GM12872 (cell line): ENCODE data around the gene NOM1.

Source experiments
- TF ChIP-seq, protein P1 (sequence below): IDR thresholded peaks from 3 replicates; pipeline ENCODE4 v1.5.1; 2011; ENCODE audit warnings: low read depth, mild to moderate bottlenecking, low read length, moderate library complexity; ENCODE audit not compliant: insufficient read depth

The NOM1 gene

GRCh38 chr7:156941393-156942182 is 7.9 kb upstream of the NOM1 start:
- TF ChIP-seq, protein P1, sequence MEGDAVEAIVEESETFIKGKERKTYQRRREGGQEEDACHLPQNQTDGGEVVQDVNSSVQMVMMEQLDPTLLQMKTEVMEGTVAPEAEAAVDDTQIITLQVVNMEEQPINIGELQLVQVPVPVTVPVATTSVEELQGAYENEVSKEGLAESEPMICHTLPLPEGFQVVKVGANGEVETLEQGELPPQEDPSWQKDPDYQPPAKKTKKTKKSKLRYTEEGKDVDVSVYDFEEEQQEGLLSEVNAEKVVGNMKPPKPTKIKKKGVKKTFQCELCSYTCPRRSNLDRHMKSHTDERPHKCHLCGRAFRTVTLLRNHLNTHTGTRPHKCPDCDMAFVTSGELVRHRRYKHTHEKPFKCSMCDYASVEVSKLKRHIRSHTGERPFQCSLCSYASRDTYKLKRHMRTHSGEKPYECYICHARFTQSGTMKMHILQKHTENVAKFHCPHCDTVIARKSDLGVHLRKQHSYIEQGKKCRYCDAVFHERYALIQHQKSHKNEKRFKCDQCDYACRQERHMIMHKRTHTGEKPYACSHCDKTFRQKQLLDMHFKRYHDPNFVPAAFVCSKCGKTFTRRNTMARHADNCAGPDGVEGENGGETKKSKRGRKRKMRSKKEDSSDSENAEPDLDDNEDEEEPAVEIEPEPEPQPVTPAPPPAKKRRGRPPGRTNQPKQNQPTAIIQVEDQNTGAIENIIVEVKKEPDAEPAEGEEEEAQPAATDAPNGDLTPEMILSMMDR: no peak

- TF ChIP-seq, protein P1: no peak
Measured at GRCh38 chr7:156942708-156943090, 6.8 kb upstream of the NOM1 start.

- TF ChIP-seq, protein P1: no peak
Measured at GRCh38 chr7:156943091-156944041, 6.1 kb upstream of the NOM1 start.

GRCh38 chr7:156944876-156945275 is 4.6 kb upstream of the NOM1 start:
- TF ChIP-seq, protein P1: no peak

- TF ChIP-seq, protein P1: no peak
Measured at GRCh38 chr7:156947120-156947843, 2.2 kb upstream of the NOM1 start.

- TF ChIP-seq, protein P1: no peak
Measured at GRCh38 chr7:156948361-156948760, 1.2 kb upstream of the NOM1 start.
